Urinary bladder (tissue), 4 donors: ENCODE data around the gene ARID2. TPM values are rescaled to one million over a fixed set of nuclear protein-coding genes. Genes with fewer than 3 reads are reported as not detected.

ENCODE experiments used
- DNase-seq: peaks from one replicate; pipeline ENCODE4 v3.0.0-alpha.2; 2015; ENCODE audit errors: extremely low spot score
- H3K27ac ChIP-seq: one replicate; pipeline ENCODE4 v1.5.1; 2013; ENCODE audit warnings: low read depth, mild to moderate bottlenecking, moderate library complexity
- H3K36me3 ChIP-seq: one replicate; pipeline ENCODE4 v1.6.1; 2013; ENCODE audit warnings: mild to moderate bottlenecking, moderate library complexity; ENCODE audit not compliant: insufficient read depth
- H3K4me1 ChIP-seq: one replicate; pipeline ENCODE4 v1.6.1; 2013; ENCODE audit warnings: mild to moderate bottlenecking, moderate library complexity; ENCODE audit not compliant: insufficient read depth
- H3K4me3 ChIP-seq: one replicate; pipeline ENCODE4 v1.5.1; 2013; ENCODE audit warnings: low read depth, low read length
- WGBS: extraction: QIAGEN DNeasy Blood & Tissue Kit; methylation state at CpG from one replicate; pipeline ENCODE4 v1.1.7; 2013; 5-methylcytosine and 5-hydroxymethylcytosine counted together
- polyA plus RNA-seq: library from polyadenylated mRNA; stranded (reverse); fragments of 200-250 nt; gene quantifications from one replicate; pipeline ENCODE4 v1.2.3, GENCODE V29; 2013
- total RNA-seq: library from RNA; depleted of rRNA; stranded (reverse); fragments of >200 nt; gene quantifications from one replicate; pipeline ENCODE4 v1.2.3, GENCODE V29; 2014
- donor health status: healthy with polysubstance abuse.
- donor health status: healthy.

Gene ARID2
- total and polyA plus RNA-seq, 2 donors: 7.6 to 77.4 TPM

DNA sequence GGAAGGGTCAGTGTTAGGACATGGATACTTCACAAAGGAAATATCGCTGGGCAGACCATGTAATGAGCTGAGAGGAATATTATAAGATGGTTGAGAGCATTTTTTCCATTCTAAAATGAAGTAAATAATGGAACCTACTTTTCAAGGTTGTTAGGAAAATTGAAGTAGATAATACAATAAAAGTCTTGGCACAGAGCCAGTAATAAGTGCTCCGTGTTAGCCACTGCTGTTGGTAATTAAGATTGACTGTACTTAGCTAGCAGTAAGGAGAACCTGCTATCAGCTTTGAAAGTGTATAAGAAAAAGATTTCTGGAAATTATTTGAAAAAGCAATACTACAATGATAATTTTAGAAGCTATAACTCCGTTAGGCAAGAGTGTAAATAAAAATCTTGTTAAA is 183.3 kb downstream of the ARID2 start:
- WGBS: 57% methylated on average over 3 of the region's 3 CpGs
- Histone ChIP-seq H3K27ac (no peak overlapping the region), H3K4me3 (no peak overlapping the region), H3K4me1 (no peaks in the 10 kb centered on the region), H3K36me3 (no peaks in the 10 kb centered on the region)
- DNase-seq: no peak

DNA sequence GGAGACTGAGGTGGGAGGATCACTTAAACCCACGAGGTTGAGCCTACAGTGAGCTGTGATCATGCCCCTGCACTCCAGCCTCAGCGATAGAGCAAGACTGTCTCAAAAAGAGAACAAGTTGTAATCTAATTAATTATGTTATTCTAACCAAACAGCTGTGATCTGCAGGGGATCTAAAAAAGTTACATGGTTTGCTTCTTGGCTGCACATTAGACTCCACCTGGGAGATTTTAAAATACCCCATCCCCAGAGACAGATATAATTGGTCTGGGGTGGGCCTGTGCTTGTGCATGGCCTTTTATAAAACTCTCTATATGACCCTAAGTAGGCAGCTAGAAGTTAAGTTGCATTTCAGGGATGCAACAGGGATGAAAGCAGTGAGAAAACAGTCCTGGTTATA is 184.1 kb downstream of the ARID2 start:
- H3K4me3 ChIP-seq: no peak overlapping the region
- no peaks in the 10 kb centered on the region for H3K4me1 ChIP-seq
- no peak for DNase-seq
- no peak overlapping the region for H3K27ac ChIP-seq
- WGBS: 60% methylated on average over 2 of the region's 2 CpGs
- peaks cover 2% of the 10 kb centered on the region for H3K36me3 ChIP-seq

DNA sequence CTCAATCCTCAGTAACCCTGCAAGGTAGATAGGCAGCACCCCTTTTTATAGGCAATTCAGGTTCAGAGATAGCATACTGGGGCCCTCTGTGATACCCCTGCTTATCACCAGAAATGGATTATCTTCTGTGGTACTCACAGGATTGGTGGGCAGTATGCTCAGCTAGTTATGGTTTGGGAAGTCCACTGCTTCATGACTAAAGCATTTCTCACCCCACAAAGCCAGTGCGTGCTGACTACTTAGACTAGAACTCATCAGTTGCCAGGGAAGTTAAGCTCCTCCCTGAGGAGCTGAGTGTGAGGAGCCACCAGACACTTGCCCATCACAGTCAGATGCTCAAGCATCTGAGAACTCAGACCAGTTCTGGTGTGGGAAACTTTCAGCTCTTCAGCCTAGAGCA is 184.6 kb downstream of the ARID2 start:
- H3K4me1 ChIP-seq: no peaks in the 10 kb centered on the region
- H3K27ac ChIP-seq: no peak overlapping the region
- peaks cover 2% of the 10 kb centered on the region for H3K36me3 ChIP-seq
- DNase-seq: no peak
- no peak overlapping the region for H3K4me3 ChIP-seq
- WGBS: 52% methylated on average over 1 of the region's 1 CpG

DNA sequence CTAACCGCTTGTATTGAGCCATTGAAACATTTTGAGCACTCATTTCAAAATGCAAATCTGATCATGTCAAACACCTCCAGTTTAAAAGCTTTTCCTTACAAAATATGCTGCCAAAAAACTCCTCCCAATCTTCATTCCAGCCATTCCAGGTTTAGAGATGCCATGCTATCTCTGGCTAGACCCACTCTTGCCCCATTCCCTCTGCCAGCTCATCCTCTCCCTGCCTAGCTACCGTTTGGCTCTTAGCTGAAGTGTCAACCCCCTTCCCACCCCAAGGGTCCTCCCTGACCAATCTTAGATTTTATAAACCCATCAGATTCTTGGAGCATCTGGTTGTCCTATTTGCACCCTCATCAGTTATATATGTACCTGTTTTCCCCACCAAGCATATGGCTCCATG is 185.9 kb downstream of the ARID2 start:
- no peaks in the 10 kb centered on the region for H3K4me1 ChIP-seq
- H3K36me3 ChIP-seq: peaks cover 2% of the 10 kb centered on the region
- no peak for DNase-seq
- H3K27ac ChIP-seq: no peak overlapping the region
- WGBS: 82% methylated on average over 2 of the region's 2 CpGs
- no peak overlapping the region for H3K4me3 ChIP-seq

DNA sequence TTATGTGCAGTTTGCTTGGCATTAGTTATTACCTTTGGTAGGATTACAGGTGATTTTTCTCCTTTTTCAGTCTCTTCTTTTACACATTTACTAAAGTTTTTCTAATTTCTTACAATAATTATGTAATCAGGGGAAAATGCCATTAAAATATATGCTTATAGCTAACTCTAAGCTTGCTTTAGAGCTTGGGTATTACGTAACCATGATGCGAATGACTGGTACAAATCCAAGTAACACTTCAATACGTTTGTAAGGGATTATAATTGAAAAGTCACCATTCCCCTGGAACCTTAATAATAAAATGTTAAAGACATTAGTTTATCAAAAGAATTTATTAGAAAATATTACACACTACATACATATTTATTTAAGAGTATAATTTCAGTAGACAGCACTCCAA is 189.3 kb downstream of the ARID2 start:
- Histone ChIP-seq H3K36me3 (peaks cover 4% of the 10 kb centered on the region), H3K4me1 (no peaks in the 10 kb centered on the region), H3K4me3 (no peak overlapping the region), H3K27ac (no peak overlapping the region)
- no peak for DNase-seq
- WGBS: 82% methylated on average over 3 of the region's 3 CpGs

DNA sequence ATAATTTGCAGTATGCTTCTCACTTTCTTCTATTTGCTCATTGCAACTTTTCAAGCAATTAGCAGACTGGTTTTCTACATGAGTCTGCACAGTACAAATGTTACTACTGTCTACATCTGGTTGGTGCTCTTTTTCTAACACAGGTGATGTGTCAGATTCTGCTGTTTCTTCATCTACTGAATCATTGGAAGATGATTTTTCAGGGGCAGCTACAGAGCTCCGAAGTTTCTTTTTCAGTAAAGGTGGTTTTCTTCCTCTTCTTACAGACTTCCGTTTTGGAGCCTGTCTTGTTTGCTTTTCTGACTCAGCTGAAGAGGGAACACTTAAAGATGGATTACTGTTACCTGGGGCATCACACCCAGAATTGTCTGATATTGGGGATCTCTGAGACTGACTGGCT is 198.8 kb downstream of the ARID2 start:
- Histone ChIP-seq H3K27ac (no peak overlapping the region), H3K36me3 (peaks cover 7% of the 10 kb centered on the region), H3K4me1 (no peaks in the 10 kb centered on the region), H3K4me3 (no peak overlapping the region)
- no peak for DNase-seq
- WGBS: 86% methylated on average over 2 of the region's 2 CpGs

DNA sequence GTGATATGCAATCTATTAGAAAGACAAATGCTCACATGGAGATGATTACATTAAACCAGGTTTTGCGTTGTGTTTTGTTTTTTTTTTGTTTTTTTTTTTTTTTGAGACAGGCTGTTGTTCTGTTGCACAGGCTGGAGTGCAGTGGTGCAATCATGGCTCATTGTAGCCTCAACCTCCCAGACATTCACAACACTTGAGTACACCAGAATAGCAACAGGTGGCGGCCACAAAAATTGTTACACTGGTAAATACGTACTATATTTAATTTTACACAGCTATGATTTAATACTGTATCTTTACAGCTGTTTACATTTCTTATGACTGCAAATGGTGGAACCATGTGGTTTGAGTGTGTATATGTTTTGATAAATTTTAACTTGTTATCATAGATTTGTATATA is 200.9 kb downstream of the ARID2 start:
- no peak for DNase-seq
- Histone ChIP-seq H3K36me3 (peaks cover 7% of the 10 kb centered on the region), H3K27ac (no peak overlapping the region), H3K4me1 (no peaks in the 10 kb centered on the region), H3K4me3 (no peak overlapping the region)
- 90% methylated on average over 3 of the region's 3 CpGs for WGBS

DNA sequence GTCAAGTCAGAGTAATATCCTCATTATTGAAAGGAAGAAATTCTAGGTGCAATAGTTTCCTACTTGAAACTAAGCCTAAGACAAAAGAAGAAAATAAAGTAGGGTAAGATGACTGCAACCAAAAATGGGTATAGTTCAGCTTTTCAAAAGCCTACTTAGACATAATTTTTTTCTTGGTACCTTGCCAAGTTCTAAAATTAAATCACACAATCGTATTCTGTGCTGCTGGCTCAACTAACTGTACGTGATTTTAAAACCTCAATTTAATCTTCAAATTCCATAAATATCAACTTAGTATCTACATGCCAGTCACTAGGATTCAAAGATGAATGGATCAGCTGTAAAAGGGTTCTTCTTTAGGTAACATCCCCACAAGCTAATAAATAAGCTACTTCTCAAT is 204.0 kb downstream of the ARID2 start:
- DNase-seq: no peak
- H3K36me3 ChIP-seq: no peaks in the 10 kb centered on the region
- no peak overlapping the region for H3K27ac ChIP-seq
- H3K4me3 ChIP-seq: no peak overlapping the region
- no peaks in the 10 kb centered on the region for H3K4me1 ChIP-seq
- WGBS: 21% methylated on average over 2 of the region's 2 CpGs

DNA sequence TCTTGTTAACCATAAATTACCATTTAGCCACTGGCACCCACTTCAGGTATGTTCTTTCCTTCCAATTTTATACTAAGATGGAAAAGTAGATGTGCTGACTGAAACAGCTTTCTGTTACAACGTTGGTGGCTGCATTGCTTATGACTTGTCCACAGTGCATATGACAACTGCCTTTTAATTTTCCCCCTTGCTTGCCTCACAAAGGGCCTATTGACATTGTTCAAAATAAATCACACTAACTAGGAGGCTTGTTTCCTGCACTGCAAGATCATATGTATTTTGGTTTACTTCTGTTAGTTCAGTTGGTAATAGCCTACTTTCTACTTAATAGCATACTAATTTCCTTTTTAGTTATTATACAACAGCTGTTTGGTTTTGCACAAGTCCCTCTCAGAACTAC is 205.4 kb downstream of the ARID2 start:
- Histone ChIP-seq H3K4me1 (no peaks in the 10 kb centered on the region), H3K36me3 (no peaks in the 10 kb centered on the region), H3K4me3 (no peak overlapping the region), H3K27ac (no peak overlapping the region)
- WGBS: 57% methylated on average over 1 of the region's 1 CpG
- no peak for DNase-seq

DNA sequence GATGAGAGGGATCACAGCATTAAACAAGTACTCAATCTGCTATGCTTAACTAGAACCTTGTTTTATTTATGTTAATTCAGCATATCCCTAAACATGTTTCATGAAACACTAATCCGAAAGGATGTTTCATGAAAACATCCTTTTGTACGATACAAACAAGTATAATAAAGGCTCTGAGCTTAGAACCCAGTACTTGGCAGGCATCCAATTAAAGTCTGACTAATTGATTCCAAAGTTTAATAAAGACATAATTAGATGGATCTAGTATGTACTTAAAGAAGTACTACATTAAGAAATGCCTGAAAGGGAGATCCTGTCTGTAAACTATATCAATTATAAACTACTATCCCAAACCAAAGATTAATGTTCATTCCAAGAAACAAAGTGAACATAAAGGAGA is 209.1 kb downstream of the ARID2 start:
- no peak for DNase-seq
- WGBS: 72% methylated on average over 2 of the region's 2 CpGs
- Histone ChIP-seq H3K27ac (no peak overlapping the region), H3K36me3 (peaks cover 2% of the 10 kb centered on the region), H3K4me1 (no peaks in the 10 kb centered on the region), H3K4me3 (no peak overlapping the region)

DNA sequence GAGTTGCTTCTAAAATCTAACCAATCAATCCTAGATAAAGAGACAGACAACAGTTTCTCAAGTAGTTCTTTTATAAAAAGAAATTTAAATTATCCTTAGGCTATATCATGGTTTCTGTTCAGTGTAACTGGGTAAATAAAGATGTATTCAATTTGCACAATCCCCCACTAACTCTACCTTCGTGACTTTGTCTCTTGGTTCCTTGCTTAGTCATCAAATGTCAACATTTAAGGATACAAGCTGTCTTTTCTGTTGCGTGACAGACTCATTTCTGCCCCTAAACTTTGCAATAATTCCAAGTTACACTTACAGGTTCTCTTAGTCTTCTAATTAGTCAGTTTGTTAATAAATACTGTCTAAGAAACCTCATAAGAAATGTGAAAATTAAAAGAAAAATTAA is 210.3 kb downstream of the ARID2 start:
- Histone ChIP-seq H3K36me3 (peaks cover 2% of the 10 kb centered on the region), H3K4me1 (no peaks in the 10 kb centered on the region), H3K27ac (no peak overlapping the region), H3K4me3 (no peak overlapping the region)
- DNase-seq: no peak
- 95% methylated on average over 2 of the region's 2 CpGs for WGBS

DNA sequence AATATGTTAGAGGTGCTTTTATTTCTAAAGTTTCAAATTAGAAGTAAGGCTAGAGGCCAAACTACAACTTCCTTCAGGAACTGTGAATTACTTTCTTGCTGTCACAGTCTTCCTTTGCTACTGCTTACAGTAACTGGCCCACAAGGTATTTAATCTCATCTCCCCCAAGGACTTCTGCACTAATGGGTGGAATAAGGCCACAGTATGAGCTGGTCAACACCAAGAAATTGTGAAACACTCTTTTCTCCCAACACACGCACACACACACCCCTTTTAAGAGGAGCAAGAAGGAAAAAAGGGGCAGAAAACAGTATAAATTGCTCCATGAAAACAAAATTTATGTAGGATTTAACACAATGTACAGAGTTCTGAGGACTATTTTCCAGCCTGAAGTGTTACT is 215.3 kb downstream of the ARID2 start:
- Histone ChIP-seq H3K27ac (no peak overlapping the region), H3K36me3 (peaks cover 6% of the 10 kb centered on the region), H3K4me1 (no peaks in the 10 kb centered on the region), H3K4me3 (no peak overlapping the region)
- no peak for DNase-seq
- WGBS: 88% methylated on average over 1 of the region's 1 CpG

DNA sequence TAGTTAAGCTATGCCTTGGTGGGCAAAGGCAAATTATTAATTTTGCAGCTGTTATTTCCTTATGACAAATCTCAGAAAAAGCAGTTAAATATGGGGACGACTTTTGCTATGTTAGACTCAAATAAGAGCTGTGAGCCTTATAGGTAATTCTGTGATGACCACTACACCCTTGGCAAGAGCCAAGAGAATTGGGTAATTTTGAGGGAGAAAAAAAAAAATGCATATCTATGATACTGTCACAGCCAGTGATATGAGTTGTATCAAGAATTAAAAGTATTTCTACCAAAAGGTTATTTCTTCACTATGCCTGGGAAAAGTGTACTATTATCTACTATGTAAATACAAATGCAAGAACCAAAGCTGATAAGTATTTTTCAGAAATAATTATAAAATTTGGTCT is 216.9 kb downstream of the ARID2 start:
- Histone ChIP-seq H3K27ac (no peak overlapping the region), H3K4me3 (no peak overlapping the region), H3K4me1 (no peaks in the 10 kb centered on the region), H3K36me3 (peaks cover 4% of the 10 kb centered on the region)
- WGBS: 92% methylated on average over 1 of the region's 1 CpG
- no peak for DNase-seq

DNA sequence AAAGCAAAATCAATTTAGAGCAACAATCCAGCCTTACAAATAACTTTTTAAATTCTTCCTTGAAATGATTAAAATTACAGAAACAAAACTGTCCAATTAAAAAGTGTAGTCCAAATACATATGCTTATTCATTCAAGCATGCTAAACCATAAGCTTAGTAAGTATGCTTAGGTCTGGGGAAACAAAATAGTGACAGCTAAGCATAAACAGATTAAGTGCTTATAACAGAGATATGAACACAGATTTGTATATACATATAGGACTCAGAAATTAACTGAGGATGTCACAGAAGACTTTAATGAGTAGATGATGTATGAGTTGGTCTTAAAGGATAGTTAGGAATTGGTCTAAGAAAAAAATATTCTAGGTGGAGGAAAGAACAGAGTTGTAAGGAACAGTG is 219.0 kb downstream of the ARID2 start:
- Histone ChIP-seq H3K27ac (no peak overlapping the region), H3K36me3 (peaks cover 4% of the 10 kb centered on the region), H3K4me3 (no peak overlapping the region), H3K4me1 (no peaks in the 10 kb centered on the region)
- no peak for DNase-seq
